H1 (cell line): Measurements from ENCODE around the gene TMEM151B. TPM values are rescaled to one million over a fixed set of nuclear protein-coding genes. Genes with fewer than 3 reads are reported as not detected.

Source experiments
- CTCF ChIA-PET: fragments of 300-600 bp; sonication (Branson Sonifier 250); formaldehyde crosslinking; loops from one replicate; lab custom pipeline; 2021; ENCODE audit not compliant: partially characterized antibody; lab: Charles Lee
- POLR2A ChIA-PET: fragments of 300-600 bp; sonication (Branson Sonifier 250); formaldehyde crosslinking; loops from one replicate; lab custom pipeline; 2021; ENCODE audit warnings: inconsistent platforms; ENCODE audit not compliant: partially characterized antibody; lab: Charles Lee
- DNase-seq, 2 experiments: peaks; one replicate each; pipeline versions ENCODE4 v3.0.0 to v3.0.0-alpha.2; 2010 to 2022; ENCODE audit warnings: low spot score in 2 of 2, low read depth in 1 of 2, mixed read lengths in 1 of 2
- FAIRE-seq: peaks from 2 replicates; lab custom pipeline; 2011; peaks lifted over from hg19 to GRCh38; lab: Jason Lieb, UNC
- H2AFZ ChIP-seq: 2 replicates; pipeline ENCODE4 v1.8.1; 2012; ENCODE audit warnings: low read length, inconsistent platforms
- H2AK5ac ChIP-seq: 2 replicates; pipeline ENCODE4 v1.6.1; 2013; ENCODE audit warnings: low read depth, low read length
- H2BK120ac ChIP-seq: replicated peaks from 2 replicates; pipeline ENCODE3; 2013; ENCODE audit warnings: low read depth, low read length, inconsistent platforms
- H2BK12ac ChIP-seq: 2 replicates; pipeline ENCODE4 v1.6.1; 2013; ENCODE audit warnings: low read depth, low read length
- H2BK15ac ChIP-seq: 2 replicates; pipeline ENCODE4 v1.6.1; 2013; ENCODE audit warnings: low read length
- H2BK20ac ChIP-seq: 2 replicates; pipeline ENCODE4 v1.6.1; 2013; ENCODE audit warnings: low read length
- H2BK5ac ChIP-seq: 2 replicates; pipeline ENCODE4 v1.6.1; 2013; ENCODE audit warnings: low read depth, low read length
- H3K14ac ChIP-seq: 2 replicates; pipeline ENCODE4 v1.6.1; 2013; ENCODE audit warnings: inconsistent platforms; ENCODE audit not compliant: insufficient read length
- H3K18ac ChIP-seq: 2 replicates; pipeline ENCODE4 v1.6.1; 2013; ENCODE audit warnings: low read length; ENCODE audit errors: extremely low read depth
- H3K23ac ChIP-seq: 2 replicates; pipeline ENCODE4 v1.6.1; 2013; ENCODE audit warnings: inconsistent platforms; ENCODE audit not compliant: insufficient read length
- H3K23me2 ChIP-seq: 2 replicates; pipeline ENCODE4 v1.6.1; 2013; ENCODE audit warnings: low read depth, low read length
- H3K27ac ChIP-seq: 2 replicates; pipeline ENCODE4 v1.6.1; 2011; ENCODE audit warnings: low read depth, low read length, inconsistent platforms
- H3K27me3 ChIP-seq, 4 experiments: replicated peaks in 1 of 4; 1 replicate in 1 of 4; 2 replicates in 3 of 4; pipeline versions ENCODE4 v1.6.1 to v1.8.1; 2011 to 2013; ENCODE audit warnings: low read length in 3 of 4, mild to moderate bottlenecking in 3 of 4, inconsistent platforms in 2 of 4, mixed read lengths in 2 of 4, moderate library complexity in 1 of 4; ENCODE audit not compliant: control insufficient read depth in 3 of 4, insufficient read depth in 3 of 4; ENCODE audit errors: extremely low read depth in 1 of 4
- H3K36me3 ChIP-seq, 4 experiments: 2 replicates each; pipeline versions ENCODE4 v1.6.1 to v1.8.1; 2011 to 2013; ENCODE audit warnings: mild to moderate bottlenecking in 4 of 4, low read length in 3 of 4, moderate library complexity in 2 of 4, control low read depth in 1 of 4, inconsistent platforms in 1 of 4; ENCODE audit not compliant: insufficient read depth in 4 of 4, control insufficient read depth in 2 of 4
- H3K4ac ChIP-seq: replicated peaks from 2 replicates; pipeline ENCODE3; 2013; ENCODE audit warnings: low read length, low read depth, mixed read lengths, inconsistent platforms; ENCODE audit not compliant: insufficient read length
- H3K4me1 ChIP-seq, 4 experiments: replicated peaks in 1 of 4; 1 replicate in 1 of 4; 2 replicates in 3 of 4; pipeline versions ENCODE4 v1.6.1 to v1.8.1; 2011 to 2013; ENCODE audit warnings: low read length in 3 of 4, inconsistent platforms in 2 of 4, mixed read lengths in 1 of 4; ENCODE audit not compliant: insufficient read depth in 4 of 4, control insufficient read depth in 3 of 4
- H3K4me2 ChIP-seq, 2 experiments: 2 replicates each; pipeline versions ENCODE4 v1.6.1 to v1.8.1; 2011 to 2013; ENCODE audit warnings: low read depth in 2 of 2, low read length in 2 of 2, control low read depth in 1 of 2, inconsistent platforms in 1 of 2, mild to moderate bottlenecking in 1 of 2; ENCODE audit not compliant: insufficient read depth in 1 of 2
- H3K4me3 ChIP-seq, 4 experiments: fragments of 200-600, 300-600 bp in 1 of 4; sonication (generic), shearing (Covaris generic), sonication (Bioruptor Twin) in 1 of 4; 2 replicates each; pipeline versions ENCODE4 v1.5.1 to v1.8.1; 2011 to 2016; ENCODE audit warnings: low read length in 4 of 4, low read depth in 3 of 4, control low read depth in 2 of 4, inconsistent platforms in 2 of 4, mild to moderate bottlenecking in 2 of 4, mixed read lengths in 1 of 4, moderate library complexity in 1 of 4; ENCODE audit not compliant: insufficient read depth in 2 of 4; ENCODE audit errors: extremely low read depth in 1 of 4
- H3K56ac ChIP-seq: replicated peaks from 2 replicates; pipeline ENCODE3; 2013; ENCODE audit warnings: low read depth, mild to moderate bottlenecking, mixed read lengths, low read length, inconsistent platforms; ENCODE audit not compliant: insufficient read length
- H3K79me1 ChIP-seq: 2 replicates; pipeline ENCODE4 v1.6.1; 2013; ENCODE audit warnings: low read depth, low read length, control low read depth
- H3K79me2 ChIP-seq, 2 experiments: 2 replicates each; pipeline versions ENCODE4 v1.6.1 to v1.8.1; 2012 to 2013; ENCODE audit warnings: low read length in 2 of 2, mild to moderate bottlenecking in 2 of 2, inconsistent platforms in 1 of 2; ENCODE audit not compliant: insufficient read depth in 2 of 2, control insufficient read depth in 1 of 2
- H3K9ac ChIP-seq, 4 experiments: replicated peaks in 1 of 4; 1 replicate in 1 of 4; 2 replicates in 3 of 4; pipeline versions ENCODE4 v1.6.1 to v1.8.1; 2011 to 2013; ENCODE audit warnings: low read depth in 3 of 4, low read length in 3 of 4, control low read depth in 2 of 4, mild to moderate bottlenecking in 2 of 4, moderate library complexity in 2 of 4, inconsistent platforms in 1 of 4; ENCODE audit errors: extremely low read depth in 1 of 4
- H3K9me3 ChIP-seq, 2 experiments: 2 replicates each; pipeline versions ENCODE4 v1.6.1 to v1.8.1; 2012 to 2013; ENCODE audit warnings: mild to moderate bottlenecking in 2 of 2, moderate library complexity in 2 of 2, control low read depth in 1 of 2, inconsistent platforms in 1 of 2, low read depth in 1 of 2, low read length in 1 of 2, mixed read lengths in 1 of 2; ENCODE audit not compliant: insufficient read depth in 2 of 2
- H4K20me1 ChIP-seq, 2 experiments: replicated peaks in 1 of 2; 2 replicates each; pipeline versions ENCODE3 to v1.8.1; 2011 to 2013; ENCODE audit warnings: inconsistent platforms in 2 of 2, low read length in 2 of 2, mild to moderate bottlenecking in 1 of 2; ENCODE audit not compliant: insufficient read depth in 2 of 2, control insufficient read depth in 1 of 2
- H4K5ac ChIP-seq: 2 replicates; pipeline ENCODE4 v1.6.1; 2013; ENCODE audit warnings: low read length, low read depth, mixed read lengths, inconsistent platforms; ENCODE audit not compliant: insufficient read length
- H4K8ac ChIP-seq: 2 replicates; pipeline ENCODE4 v1.8.0; 2013; ENCODE audit warnings: mild to moderate bottlenecking, moderate library complexity, low read length, inconsistent platforms; ENCODE audit not compliant: insufficient read depth; ENCODE audit errors: extremely low read depth
- H4K91ac ChIP-seq: replicated peaks from 2 replicates; pipeline ENCODE3; 2013; ENCODE audit warnings: low read length, mixed read lengths, inconsistent platforms; ENCODE audit not compliant: insufficient read length
- CBX5 ChIP-seq: fragments of 300-800, 300-1000 bp; sonication (generic); IDR thresholded peaks from 2 replicates; pipeline ENCODE4 v1.7.1; 2016; ENCODE audit warnings: antibody characterized with exemption, low read length, low read depth
- CBX8 ChIP-seq: fragments of 300-800, 300-1000 bp; sonication (generic); IDR thresholded peaks from 2 replicates; pipeline ENCODE4 v1.7.1; 2016; ENCODE audit warnings: low read depth, low read length, borderline replicate concordance
- CHD2 ChIP-seq: IDR thresholded peaks from 2 replicates; pipeline ENCODE4 v1.6.1; 2012; ENCODE audit warnings: low read length, improper control_type of control experiment
- EGR1 ChIP-seq: IDR thresholded peaks from 2 replicates; pipeline ENCODE4 v1.6.1; 2011; ENCODE audit warnings: low read depth, low read length, borderline replicate concordance
- HDAC6 ChIP-seq: IDR thresholded peaks from one replicate; pipeline ENCODE4 v1.7.1; 2012; ENCODE audit warnings: low read depth, mild to moderate bottlenecking, inconsistent platforms, low read length, moderate library complexity
- JUND ChIP-seq: IDR thresholded peaks from 2 replicates; pipeline ENCODE4 v1.6.1; 2011; ENCODE audit warnings: mild to moderate bottlenecking, improper control_type of control experiment, low read length
- NANOG ChIP-seq: IDR thresholded peaks from 2 replicates; pipeline ENCODE4 v1.6.1; 2011; ENCODE audit warnings: low read length, low read depth, mild to moderate bottlenecking, inconsistent platforms; ENCODE audit not compliant: insufficient read depth, poor library complexity, severe bottlenecking
- PHF8 ChIP-seq: fragments of 200-600 bp; sonication (generic); conservative IDR thresholded peaks from 2 replicates; pipeline ENCODE4 v1.7.1; 2012; ENCODE audit warnings: low read depth, mild to moderate bottlenecking, inconsistent platforms, low read length, moderate library complexity
- POLR2AphosphoS5 ChIP-seq: IDR thresholded peaks from 2 replicates; pipeline ENCODE4 v1.6.1; 2011; ENCODE audit warnings: low read depth, low read length
- RBBP5 ChIP-seq: IDR thresholded peaks from 2 replicates; pipeline ENCODE4 v1.7.1; 2012; ENCODE audit warnings: low read depth, mild to moderate bottlenecking, inconsistent platforms, low read length, moderate library complexity, borderline replicate concordance
- RFX5 ChIP-seq: IDR thresholded peaks from 2 replicates; pipeline ENCODE4 v1.6.1; 2011; ENCODE audit warnings: low read depth, low read length, improper control_type of control experiment, borderline replicate concordance
- TCF12 ChIP-seq: IDR thresholded peaks from 2 replicates; pipeline ENCODE4 v1.6.1; 2011; ENCODE audit warnings: low read depth, mild to moderate bottlenecking, low read length
- WGBS, 2 experiments: shearing (Covaris generic) in 1 of 2; methylation state at CpG; one replicate each; pipeline versions ENCODE4 v1.1.6 to v1.1.7; 2013 to 2015; ENCODE audit warnings: low lambda C conversion rate in 2 of 2, mixed read lengths in 2 of 2, inconsistent platforms in 1 of 2, low coverage in 1 of 2, missing lambda C conversion rate in 1 of 2; ENCODE audit not compliant: insufficient replicate concordance in 2 of 2, insufficient coverage in 1 of 2, insufficient read length in 1 of 2; ENCODE audit errors: extremely low coverage in 1 of 2, missing lambda C conversion rate in 1 of 2; 5-methylcytosine and 5-hydroxymethylcytosine counted together
- polyA plus RNA-seq, 7 experiments: library from polyadenylated mRNA; depleted of rRNA in 3 of 7; stranded (reverse) in 5 of 7; unstranded in 2 of 7; fragments of >200 nt in 5 of 7; fragments of 200-250 nt in 2 of 7; gene quantifications; 1 replicate in 5 of 7; 2 replicates in 1 of 7; 4 replicates in 1 of 7; pipeline versions ENCODE4 v1.2.1 to v1.2.3, GENCODE V29; 2011 to 2013; ENCODE audit warnings: missing spikeins in 2 of 7, mixed read lengths in 2 of 7
- total RNA-seq: library from RNA; stranded (reverse); fragmentation: NEBNext Ultra II Directional; extraction: Animal tissue kit (Norgen Biotek cat#: 25700); gene quantifications from 2 replicates; pipeline ENCODE4 v1.2.1, GENCODE V29; 2021
- TF ChIP-seq, protein P1 (sequence below): IDR thresholded peaks from 2 replicates; pipeline ENCODE4 v1.6.1; 2011; ENCODE audit warnings: low read depth, mild to moderate bottlenecking, low read length; ENCODE audit not compliant: insufficient read depth

Gene TMEM151B
- total and polyA plus RNA-seq, 2 of the 8 experiments (the other 6 are each of a cell fraction or from before 2014, with no cell fraction given), result 8.0 to 15.5 TPM

DNA sequence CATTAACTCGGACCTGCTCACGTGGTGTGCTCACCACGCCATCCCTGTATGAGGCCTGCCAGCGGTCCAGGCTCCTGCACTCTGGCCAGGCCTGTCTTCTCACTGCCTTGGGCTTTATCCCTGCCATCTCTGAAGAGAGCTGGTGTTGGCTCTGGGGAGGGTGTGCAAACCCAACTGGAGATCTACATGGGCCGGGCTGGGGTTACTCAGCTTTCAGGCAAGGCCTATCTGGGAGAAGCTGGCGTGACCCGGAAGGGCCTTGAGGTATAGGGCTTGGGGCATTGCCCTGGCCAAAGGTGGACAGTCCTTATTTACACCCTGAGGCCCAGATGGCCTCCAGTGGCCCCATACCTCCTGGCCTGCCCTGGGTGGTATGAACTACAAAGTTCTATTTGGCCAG lies 41.8 kb upstream of the TMEM151B start:
- no peak overlapping the region for H2BK12ac ChIP-seq
- no peak overlapping the region for H3K18ac ChIP-seq
- FAIRE-seq (no peak), DNase-seq (no peak)
- H4K20me1 ChIP-seq, result peaks cover 32 to 45% of the 10 kb centered on the region in 2 experiments
- H3K23me2 ChIP-seq, result peaks cover 10% of the 10 kb centered on the region
- WGBS, 2 experiments, result 90% methylated on average over 7 of the region's 7 CpGs; no CpG with 5 or more reads in 1 of the 2 experiments
- no peak overlapping the region for H3K14ac ChIP-seq
- H3K56ac ChIP-seq, result no peak overlapping the region
- no peak overlapping the region for H3K27ac ChIP-seq
- H2AFZ ChIP-seq, result no peak overlapping the region
- ChIA-PET POLR2A (interaction anchor here (0.6 to 21.0 kb wide), 10 partner anchors 7 to 1059 kb away, joined by 3 to 477 read pairs (median 5); partner anchors contain the start of genes HSP90AB1 and SLC35B2), CTCF (interaction anchor here (1.3 to 19.4 kb wide), 9 partner anchors 8 to 132 kb away, joined by 3 to 287 read pairs (median 8); partner anchors contain the start of gene SLC35B2)
- H3K79me1 ChIP-seq, result peaks cover 29% of the 10 kb centered on the region
- no peak overlapping the region for H4K5ac ChIP-seq
- no peak overlapping the region for H2BK20ac ChIP-seq
- no peak overlapping the region for H3K4me2 ChIP-seq
- H3K9ac ChIP-seq, result no peak overlapping the region; a peak in 1 of 7 replicates
- no peak overlapping the region for H3K4me3 ChIP-seq
- H2BK15ac ChIP-seq, result no peak overlapping the region
- no peak overlapping the region for H2BK5ac ChIP-seq
- no peak overlapping the region for H4K91ac ChIP-seq
- H2BK120ac ChIP-seq, result no peak overlapping the region
- H4K8ac ChIP-seq, result no peak overlapping the region
- peaks cover 9 to 26% (median 21%) of the 10 kb centered on the region in 4 experiments for H3K4me1 ChIP-seq
- H3K27me3 ChIP-seq, result no peaks in the 10 kb centered on the region
- no peaks in the 10 kb centered on the region for H3K9me3 ChIP-seq
- H3K79me2 ChIP-seq, result peaks cover 10 to 48% of the 10 kb centered on the region in 2 experiments; a peak in 3 of 4 replicates
- no peak overlapping the region for H3K23ac ChIP-seq
- no peak overlapping the region for H2AK5ac ChIP-seq
- H3K36me3 ChIP-seq, result peaks cover 26 to 52% (median 44%) of the 10 kb centered on the region in 4 experiments
- no peak overlapping the region for H3K4ac ChIP-seq
- TF ChIP-seq CBX8 (no peak), CHD2 (no peak), CBX5 (no peak), JUND (no peak), HDAC6 (no peak), RFX5 (no peak), NANOG (no peak), EGR1 (no peak), TCF12 (no peak), PHF8 (no peak), RBBP5 (no peak), POLR2AphosphoS5 (no peak)
- TF ChIP-seq, protein P1, sequence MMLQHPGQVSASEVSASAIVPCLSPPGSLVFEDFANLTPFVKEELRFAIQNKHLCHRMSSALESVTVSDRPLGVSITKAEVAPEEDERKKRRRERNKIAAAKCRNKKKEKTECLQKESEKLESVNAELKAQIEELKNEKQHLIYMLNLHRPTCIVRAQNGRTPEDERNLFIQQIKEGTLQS, result no peak
